ENCODE measurements around the gene NKX1-2.

DNA sequence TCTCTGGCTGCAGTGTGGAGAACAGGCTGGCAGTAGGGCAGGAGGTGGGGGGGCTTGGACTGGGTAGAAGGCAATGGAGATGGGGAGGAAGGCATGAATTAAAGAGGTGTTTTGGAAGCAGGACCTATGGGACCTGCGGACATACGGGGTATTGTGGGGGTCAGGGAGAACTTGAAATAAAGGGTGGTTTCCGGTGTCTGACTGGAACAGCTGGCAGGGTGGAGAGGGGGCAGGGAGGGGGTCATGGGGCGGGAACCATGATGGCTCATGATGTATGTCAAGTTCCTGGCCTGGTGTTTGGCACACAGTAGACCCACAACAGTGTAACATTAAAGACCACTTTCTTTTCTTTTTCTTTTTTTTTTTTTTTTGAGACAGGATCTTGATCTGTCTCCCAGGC, 17.3 kb upstream of the NKX1-2 start:
- TF ChIP-seq, protein P1, sequence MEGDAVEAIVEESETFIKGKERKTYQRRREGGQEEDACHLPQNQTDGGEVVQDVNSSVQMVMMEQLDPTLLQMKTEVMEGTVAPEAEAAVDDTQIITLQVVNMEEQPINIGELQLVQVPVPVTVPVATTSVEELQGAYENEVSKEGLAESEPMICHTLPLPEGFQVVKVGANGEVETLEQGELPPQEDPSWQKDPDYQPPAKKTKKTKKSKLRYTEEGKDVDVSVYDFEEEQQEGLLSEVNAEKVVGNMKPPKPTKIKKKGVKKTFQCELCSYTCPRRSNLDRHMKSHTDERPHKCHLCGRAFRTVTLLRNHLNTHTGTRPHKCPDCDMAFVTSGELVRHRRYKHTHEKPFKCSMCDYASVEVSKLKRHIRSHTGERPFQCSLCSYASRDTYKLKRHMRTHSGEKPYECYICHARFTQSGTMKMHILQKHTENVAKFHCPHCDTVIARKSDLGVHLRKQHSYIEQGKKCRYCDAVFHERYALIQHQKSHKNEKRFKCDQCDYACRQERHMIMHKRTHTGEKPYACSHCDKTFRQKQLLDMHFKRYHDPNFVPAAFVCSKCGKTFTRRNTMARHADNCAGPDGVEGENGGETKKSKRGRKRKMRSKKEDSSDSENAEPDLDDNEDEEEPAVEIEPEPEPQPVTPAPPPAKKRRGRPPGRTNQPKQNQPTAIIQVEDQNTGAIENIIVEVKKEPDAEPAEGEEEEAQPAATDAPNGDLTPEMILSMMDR (IDR thresholded peaks at IDR 0.05 in 2 of 3, conservative IDR thresholded peaks at IDR 0.05 in 1 of 3; ENCODE audit: borderline replicate concordance in 1 of 3, insufficient read depth in 1 of 3, low read depth in 2 of 3, low read length in 2 of 3): no peak
- TF ChIP-seq, protein P2, sequence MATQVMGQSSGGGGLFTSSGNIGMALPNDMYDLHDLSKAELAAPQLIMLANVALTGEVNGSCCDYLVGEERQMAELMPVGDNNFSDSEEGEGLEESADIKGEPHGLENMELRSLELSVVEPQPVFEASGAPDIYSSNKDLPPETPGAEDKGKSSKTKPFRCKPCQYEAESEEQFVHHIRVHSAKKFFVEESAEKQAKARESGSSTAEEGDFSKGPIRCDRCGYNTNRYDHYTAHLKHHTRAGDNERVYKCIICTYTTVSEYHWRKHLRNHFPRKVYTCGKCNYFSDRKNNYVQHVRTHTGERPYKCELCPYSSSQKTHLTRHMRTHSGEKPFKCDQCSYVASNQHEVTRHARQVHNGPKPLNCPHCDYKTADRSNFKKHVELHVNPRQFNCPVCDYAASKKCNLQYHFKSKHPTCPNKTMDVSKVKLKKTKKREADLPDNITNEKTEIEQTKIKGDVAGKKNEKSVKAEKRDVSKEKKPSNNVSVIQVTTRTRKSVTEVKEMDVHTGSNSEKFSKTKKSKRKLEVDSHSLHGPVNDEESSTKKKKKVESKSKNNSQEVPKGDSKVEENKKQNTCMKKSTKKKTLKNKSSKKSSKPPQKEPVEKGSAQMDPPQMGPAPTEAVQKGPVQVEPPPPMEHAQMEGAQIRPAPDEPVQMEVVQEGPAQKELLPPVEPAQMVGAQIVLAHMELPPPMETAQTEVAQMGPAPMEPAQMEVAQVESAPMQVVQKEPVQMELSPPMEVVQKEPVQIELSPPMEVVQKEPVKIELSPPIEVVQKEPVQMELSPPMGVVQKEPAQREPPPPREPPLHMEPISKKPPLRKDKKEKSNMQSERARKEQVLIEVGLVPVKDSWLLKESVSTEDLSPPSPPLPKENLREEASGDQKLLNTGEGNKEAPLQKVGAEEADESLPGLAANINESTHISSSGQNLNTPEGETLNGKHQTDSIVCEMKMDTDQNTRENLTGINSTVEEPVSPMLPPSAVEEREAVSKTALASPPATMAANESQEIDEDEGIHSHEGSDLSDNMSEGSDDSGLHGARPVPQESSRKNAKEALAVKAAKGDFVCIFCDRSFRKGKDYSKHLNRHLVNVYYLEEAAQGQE (IDR thresholded peaks at IDR 0.05; ENCODE audit: low read depth): no peak
- TF ChIP-seq TCF7L2 (IDR thresholded peaks at IDR 0.05; ENCODE audit: borderline replicate concordance, extremely low read depth, insufficient read depth, insufficient read length) (no peak), YY1 (IDR thresholded peaks at IDR 0.05; ENCODE audit: extremely low read depth, insufficient replicate concordance, low read depth, low read length) (no peak)
